CD14-positive monocyte (primary cell): Measurements from ENCODE around the gene RASAL2. TPM values are rescaled to one million over a fixed set of nuclear protein-coding genes. Genes with fewer than 3 reads are reported as not detected.

Experiments
- DNase-seq, 3 donors: peaks; one replicate each; pipeline ENCODE4 v3.0.0-alpha.2; 2011 to 2022
- H2AFZ ChIP-seq: 2 replicates; pipeline ENCODE4 v1.6.0; 2012; ENCODE audit warnings: mild to moderate bottlenecking, low read depth, low read length, inconsistent platforms; ENCODE audit not compliant: insufficient read depth, poor library complexity, severe bottlenecking
- H3K27ac ChIP-seq, 2 donors: 1 replicate in 1 of 2; 2 replicates in 1 of 2; pipeline ENCODE4 v1.5.1; 2012 to 2013; ENCODE audit warnings: low read length in 2 of 2, control low read depth in 1 of 2, inconsistent platforms in 1 of 2, low read depth in 1 of 2, mild to moderate bottlenecking in 1 of 2
- H3K27me3 ChIP-seq, 2 donors: one replicate each; pipeline versions ENCODE4 v1.6.0 to v1.6.1; 2011 to 2013; ENCODE audit warnings: low read length in 2 of 2; ENCODE audit not compliant: control insufficient read depth in 2 of 2, insufficient read depth in 2 of 2
- H3K36me3 ChIP-seq, 2 donors: replicated peaks in 1 of 2; 1 replicate in 1 of 2; 2 replicates in 1 of 2; pipeline versions ENCODE4 v1.5.1 to v1.6.1; 2012 to 2013; ENCODE audit warnings: low read length in 2 of 2, control low read depth in 1 of 2, inconsistent platforms in 1 of 2, mild to moderate bottlenecking in 1 of 2; ENCODE audit not compliant: insufficient read depth in 2 of 2, control insufficient read depth in 1 of 2
- H3K4me1 ChIP-seq, 2 donors: 1 replicate in 1 of 2; 2 replicates in 1 of 2; pipeline versions ENCODE4 v1.5.1 to v1.6.1; 2012 to 2013; ENCODE audit warnings: low read length in 2 of 2, control low read depth in 1 of 2, inconsistent platforms in 1 of 2, mild to moderate bottlenecking in 1 of 2, moderate library complexity in 1 of 2; ENCODE audit not compliant: insufficient read depth in 2 of 2, control insufficient read depth in 1 of 2
- H3K4me2 ChIP-seq: replicated peaks from 2 replicates; pipeline ENCODE3; 2012; ENCODE audit warnings: low read length, moderate library complexity, mild to moderate bottlenecking; ENCODE audit not compliant: poor library complexity, severe bottlenecking; ENCODE audit errors: extremely low read depth
- H3K4me3 ChIP-seq, 3 experiments: fragments of 200-600 bp in 1 of 3; sonication (generic) in 1 of 3; replicated peaks in 1 of 3; 1 replicate in 2 of 3; 2 replicates in 1 of 3; pipeline ENCODE4 v1.5.1; 2011 to 2013; ENCODE audit warnings: low read length in 3 of 3, mild to moderate bottlenecking in 3 of 3, control low read depth in 2 of 3, low read depth in 2 of 3, inconsistent platforms in 1 of 3, moderate library complexity in 1 of 3
- H3K79me2 ChIP-seq: 2 replicates; pipeline ENCODE4 v1.6.0; 2012; ENCODE audit warnings: mild to moderate bottlenecking, control low read depth, inconsistent platforms, low read length, moderate library complexity; ENCODE audit not compliant: insufficient read depth
- H3K9ac ChIP-seq: 2 replicates; pipeline ENCODE4 v1.6.0; 2017; ENCODE audit warnings: low read length, mild to moderate bottlenecking; ENCODE audit not compliant: insufficient read depth, poor library complexity, severe bottlenecking
- H3K9me3 ChIP-seq, 2 donors: replicated peaks in 1 of 2; 1 replicate in 1 of 2; 2 replicates in 1 of 2; pipeline versions ENCODE4 v1.5.1 to v1.6.1; 2012 to 2013; ENCODE audit warnings: low read length in 2 of 2, control low read depth in 1 of 2; ENCODE audit not compliant: control insufficient read depth in 1 of 2, insufficient read depth in 1 of 2
- H4K20me1 ChIP-seq: 2 replicates; pipeline ENCODE4 v1.6.0; 2012; ENCODE audit warnings: mild to moderate bottlenecking, low read length, control low read depth, moderate library complexity; ENCODE audit not compliant: insufficient read depth
- H3K27ac Mint-ChIP-seq, 7 donors: one replicate each; pipeline ENCODE4 v1.8.0; 2020; ENCODE audit warnings: mild to moderate bottlenecking in 7 of 7, mixed read lengths in 7 of 7, moderate library complexity in 6 of 7, inconsistent platforms in 2 of 7
- H3K27me3 Mint-ChIP-seq, 3 donors: one replicate each; pipeline ENCODE4 v1.8.0; 2021 to 2022; ENCODE audit warnings: low read depth in 3 of 3, mild to moderate bottlenecking in 3 of 3, mixed read lengths in 3 of 3, moderate library complexity in 3 of 3, inconsistent platforms in 1 of 3
- H3K36me3 Mint-ChIP-seq, 2 donors: one replicate each; pipeline ENCODE4 v1.8.0; 2020; ENCODE audit warnings: mixed read lengths in 2 of 2, inconsistent platforms in 1 of 2, mild to moderate bottlenecking in 1 of 2
- H3K4me1 Mint-ChIP-seq: one replicate; pipeline ENCODE4 v1.8.0; 2020; ENCODE audit warnings: mild to moderate bottlenecking, mixed read lengths
- H3K4me3 Mint-ChIP-seq, 2 donors: one replicate each; pipeline ENCODE4 v1.8.0; 2020; ENCODE audit warnings: mild to moderate bottlenecking in 2 of 2, mixed read lengths in 2 of 2, moderate library complexity in 1 of 2
- H3K9me3 Mint-ChIP-seq, 7 donors: one replicate each; pipeline ENCODE4 v1.8.0; 2020 to 2022; ENCODE audit warnings: mixed read lengths in 7 of 7, mild to moderate bottlenecking in 6 of 7, moderate library complexity in 6 of 7, inconsistent platforms in 2 of 7
- WGBS: methylation state at CpG from one replicate; pipeline ENCODE4 v1.1.5; 2013; ENCODE audit warnings: missing lambda C conversion rate; ENCODE audit not compliant: insufficient coverage; 5-methylcytosine and 5-hydroxymethylcytosine counted together
- intact Hi-C, 2 donors: fragments of 100-400 bp; cut with micrococcal nuclease; formaldehyde crosslinking; loops; one replicate each; pipeline versions ENCODE4 v1.15.0 to v1.15.1; 2023
- polyA plus RNA-seq, 3 donors: library from polyadenylated mRNA; depleted of rRNA in 1 of 3; unstranded in 2 of 3; stranded (reverse) in 1 of 3; fragments of 300-500 nt in 2 of 3; fragments of >200 nt in 1 of 3; fragmentation: Illumina TruSeq in 2 of 3; gene quantifications; 1 replicate in 2 of 3; 2 replicates in 1 of 3; pipeline ENCODE4 v1.2.3, GENCODE V29; 2012 to 2021
- TF ChIP-seq, protein P1 (sequence below): fragments of 200-600 bp; IDR thresholded peaks from one replicate; pipeline ENCODE4 v1.8.0; 2022; ENCODE audit warnings: antibody characterized with exemption, mild to moderate bottlenecking

The RASAL2 gene
- polyA plus RNA-seq, 3 donors = 0.15 to 1.00 (median 0.63) TPM

DNA sequence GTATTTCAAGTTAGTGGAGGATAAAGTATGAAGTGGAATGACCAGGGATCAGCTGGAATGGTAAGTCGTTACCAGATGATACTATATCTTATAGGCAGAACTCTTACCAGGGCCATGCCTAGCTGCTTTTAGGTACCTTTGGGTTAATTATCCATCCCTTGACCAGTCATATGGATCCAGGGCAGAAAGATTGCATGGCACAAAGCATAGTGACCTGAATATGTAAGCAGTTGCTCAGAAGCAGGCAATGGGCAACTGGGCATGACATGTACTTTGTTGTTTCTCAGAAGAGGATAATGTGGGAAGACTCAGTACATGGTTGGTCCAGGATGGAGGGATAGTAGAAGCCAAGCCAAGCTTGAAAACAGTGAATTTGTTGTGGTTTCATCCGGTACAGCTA is 315.6 kb downstream of the RASAL2 start:
- H3K27me3 Mint-ChIP-seq = peaks cover 0 to 2% (median 0%) of the 10 kb centered on the region in 3 donors
- Histone ChIP-seq H3K9me3 (peaks cover 0 to 3% of the 10 kb centered on the region in 2 donors), H3K36me3 (no peaks in the 10 kb centered on the region), H3K4me1 (no peaks in the 10 kb centered on the region), H3K79me2 (no peaks in the 10 kb centered on the region), H3K4me3 (no peak overlapping the region), H3K27ac (no peak overlapping the region), H4K20me1 (no peaks in the 10 kb centered on the region), H3K4me2 (no peak overlapping the region), H3K9ac (no peak overlapping the region), H3K27me3 (no peaks in the 10 kb centered on the region), H2AFZ (no peak overlapping the region)
- DNase-seq = no peak
- TF ChIP-seq, protein P1, sequence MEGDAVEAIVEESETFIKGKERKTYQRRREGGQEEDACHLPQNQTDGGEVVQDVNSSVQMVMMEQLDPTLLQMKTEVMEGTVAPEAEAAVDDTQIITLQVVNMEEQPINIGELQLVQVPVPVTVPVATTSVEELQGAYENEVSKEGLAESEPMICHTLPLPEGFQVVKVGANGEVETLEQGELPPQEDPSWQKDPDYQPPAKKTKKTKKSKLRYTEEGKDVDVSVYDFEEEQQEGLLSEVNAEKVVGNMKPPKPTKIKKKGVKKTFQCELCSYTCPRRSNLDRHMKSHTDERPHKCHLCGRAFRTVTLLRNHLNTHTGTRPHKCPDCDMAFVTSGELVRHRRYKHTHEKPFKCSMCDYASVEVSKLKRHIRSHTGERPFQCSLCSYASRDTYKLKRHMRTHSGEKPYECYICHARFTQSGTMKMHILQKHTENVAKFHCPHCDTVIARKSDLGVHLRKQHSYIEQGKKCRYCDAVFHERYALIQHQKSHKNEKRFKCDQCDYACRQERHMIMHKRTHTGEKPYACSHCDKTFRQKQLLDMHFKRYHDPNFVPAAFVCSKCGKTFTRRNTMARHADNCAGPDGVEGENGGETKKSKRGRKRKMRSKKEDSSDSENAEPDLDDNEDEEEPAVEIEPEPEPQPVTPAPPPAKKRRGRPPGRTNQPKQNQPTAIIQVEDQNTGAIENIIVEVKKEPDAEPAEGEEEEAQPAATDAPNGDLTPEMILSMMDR = no peak
- peaks cover 7% of the 10 kb centered on the region for H3K4me1 Mint-ChIP-seq
- peaks cover 5 to 18% (median 13%) of the 10 kb centered on the region in 7 donors for H3K9me3 Mint-ChIP-seq
- no peak overlapping the region for H3K4me3 Mint-ChIP-seq
- no peak overlapping the region for H3K27ac Mint-ChIP-seq
- intact Hi-C loops = no loop called here
- WGBS = 90% methylated on average over 1 of the region's 2 CpGs
- H3K36me3 Mint-ChIP-seq = no peaks in the 10 kb centered on the region

DNA sequence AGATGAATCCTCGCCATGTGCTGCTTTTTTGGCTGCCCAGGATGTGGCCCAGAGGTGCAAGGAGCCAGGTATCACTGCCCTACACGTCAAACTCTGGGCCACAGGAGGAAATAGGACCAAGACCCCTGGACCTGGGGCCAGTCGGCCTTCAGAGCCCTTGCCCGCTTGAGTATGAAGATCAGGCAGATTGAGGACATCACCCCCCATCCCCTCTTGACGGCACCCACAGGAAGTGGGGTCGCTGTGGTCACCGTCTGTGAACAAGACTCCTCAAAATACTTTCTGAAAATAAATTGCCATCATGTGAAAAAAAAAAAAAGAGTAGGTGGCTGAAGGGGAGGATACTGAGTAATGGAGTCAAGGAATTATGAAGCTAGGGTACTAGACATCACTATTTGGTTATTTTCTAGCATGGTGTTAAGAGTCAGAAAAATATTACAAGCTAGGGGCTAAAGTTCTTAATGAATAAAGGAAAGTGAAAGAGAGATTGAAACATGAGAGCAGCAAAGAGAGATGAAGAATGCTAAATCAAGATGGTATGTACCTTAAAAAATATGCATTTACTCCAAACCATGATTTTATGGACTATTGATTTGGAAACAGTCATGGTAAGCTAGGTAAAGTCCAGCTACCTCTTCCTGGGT is 318.0 kb downstream of the RASAL2 start:
- no peaks in the 10 kb centered on the region for H4K20me1 ChIP-seq
- H3K36me3 Mint-ChIP-seq = no peaks in the 10 kb centered on the region
- H3K27ac Mint-ChIP-seq = no peak overlapping the region
- no peak overlapping the region for H3K4me3 Mint-ChIP-seq
- DNase-seq = no peak
- H3K9me3 Mint-ChIP-seq = peaks cover 4 to 19% (median 14%) of the 10 kb centered on the region in 7 donors
- H3K4me1 ChIP-seq = no peaks in the 10 kb centered on the region
- intact Hi-C loops = no loop called here
- H2AFZ ChIP-seq = no peak overlapping the region
- 97% methylated on average over 2 of the region's 7 CpGs for WGBS
- no peak overlapping the region for H3K9ac ChIP-seq
- H3K79me2 ChIP-seq = no peaks in the 10 kb centered on the region
- peaks cover 0 to 2% (median 0%) of the 10 kb centered on the region in 3 donors for H3K27me3 Mint-ChIP-seq
- H3K36me3 ChIP-seq = no peaks in the 10 kb centered on the region
- no peaks in the 10 kb centered on the region for H3K9me3 ChIP-seq
- no peak overlapping the region for H3K4me3 ChIP-seq
- H3K4me2 ChIP-seq = no peak overlapping the region
- TF ChIP-seq, protein P1 = no peak
- H3K27ac ChIP-seq = no peak overlapping the region
- H3K27me3 ChIP-seq = no peaks in the 10 kb centered on the region
- H3K4me1 Mint-ChIP-seq = peaks cover 7% of the 10 kb centered on the region
